Prostate gland (tissue), 2 donors: Measurements from ENCODE around the gene TPPP3. TPM values are rescaled to one million over a fixed set of nuclear protein-coding genes. Genes with fewer than 3 reads are reported as not detected.

Source experiments
- DNase-seq: peaks from one replicate; pipeline ENCODE4 v3.0.0-alpha.2; 2019; ENCODE audit warnings: low spot score
- H3K27ac ChIP-seq, 2 donors: fragments of 200-600 bp; sonication (generic); 2 replicates each; pipeline ENCODE4 v1.5.1; 2017 to 2019
- H3K27me3 ChIP-seq: fragments of 200-600 bp; sonication (generic); replicated peaks from 2 replicates; pipeline ENCODE4 v1.5.1; 2019; ENCODE audit not compliant: insufficient read depth
- H3K36me3 ChIP-seq, 2 donors: fragments of 200-600 bp; sonication (generic); 1 replicate in 1 of 2; 2 replicates in 1 of 2; pipeline versions ENCODE4 v1.5.1 to v1.8.1; 2017 to 2019
- H3K4me1 ChIP-seq: fragments of 200-600 bp; sonication (generic); replicated peaks from 2 replicates; pipeline ENCODE4 v1.5.1; 2019
- H3K4me3 ChIP-seq, 2 donors: fragments of 200-600 bp; sonication (generic); 2 replicates each; pipeline ENCODE4 v1.5.1; 2017 to 2019
- H3K9me3 ChIP-seq: fragments of 200-600 bp; sonication (generic); 2 replicates; pipeline ENCODE4 v1.5.1; 2017
- CTCF ChIP-seq, 4 experiments: fragments of 200-600 bp in 2 of 4; fragments of 450-650 bp in 2 of 4; sonication (generic) in 2 of 4; IDR thresholded peaks; 1 replicate in 3 of 4; 2 replicates in 1 of 4; pipeline ENCODE4 v1.5.1; 2016 to 2019; ENCODE audit warnings: antibody characterized with exemption in 4 of 4, mild to moderate bottlenecking in 2 of 4, moderate library complexity in 2 of 4
- POLR2A ChIP-seq: fragments of 450-650 bp; IDR thresholded peaks from one replicate; pipeline ENCODE4 v1.6.1; 2016; ENCODE audit warnings: antibody characterized with exemption, mild to moderate bottlenecking
- POLR2AphosphoS5 ChIP-seq: sonication (generic); formaldehyde crosslinking; IDR thresholded peaks from one replicate; pipeline ENCODE4 v1.6.1; 2017; ENCODE audit warnings: antibody characterized with exemption
- WGBS: methylation state at CpG from one replicate; pipeline ENCODE4 v1.1.5; 2018; 5-methylcytosine and 5-hydroxymethylcytosine counted together
- intact Hi-C: fragments of 100-400 bp; cut with DNase I; formaldehyde crosslinking; loops from one replicate; pipeline ENCODE4 v1.14.2; 2022
- total RNA-seq, 2 donors: library from RNA; depleted of rRNA; stranded (reverse); fragments of >200 nt; gene quantifications; one replicate each; pipeline ENCODE4 v1.1.0, GENCODE V29; 2016

TPPP3 gene
- total RNA-seq, 2 donors from 2014 or later = 3.4 to 10.0 TPM

- DNase-seq = no peak
- WGBS = 67% methylated on average over 15 of the region's 19 CpGs
- TF ChIP-seq POLR2A = no peak
- TF ChIP-seq CTCF (IDR thresholded peaks at IDR 0.05) = no peak
- TF ChIP-seq POLR2AphosphoS5 = no peak
- Histone ChIP-seq H3K4me1 (peaks cover 21% of the 10 kb centered on the region), H3K27ac (no peak overlapping the region), H3K27me3 (no peaks in the 10 kb centered on the region), H3K9me3 (no peaks in the 10 kb centered on the region), H3K4me3 (no peak overlapping the region), H3K36me3 (no peaks in the 10 kb centered on the region)
- intact Hi-C loops = loop anchor here (5.0 to 10.0 kb wide), 2 partner anchors 115 to 143 kb away; no protein-coding TSS in a partner anchor
Measured at GRCh38 chr16:67399749-67400704, 6.7 kb upstream of the TPPP3 start.

GRCh38 chr16:67399218-67399733, 6.0 kb upstream of the TPPP3 start:
- H3K4me3 ChIP-seq = no peak overlapping the region
- DNase-seq = no peak
- WGBS = 32% methylated on average over 33 of the region's 42 CpGs
- TF ChIP-seq POLR2A = no peak
- peak; percentile 14 for TF ChIP-seq POLR2AphosphoS5
- TF ChIP-seq CTCF (IDR thresholded peaks at IDR 0.05) = peak; percentile 65 to 85 (median 76)
- intact Hi-C loops = loop anchor here (5.0 to 10.0 kb wide), 2 partner anchors 114 to 142 kb away; no protein-coding TSS in a partner anchor
- H3K9me3 ChIP-seq = no peaks in the 10 kb centered on the region
- no peaks in the 10 kb centered on the region for H3K36me3 ChIP-seq
- peaks cover 17% of the 10 kb centered on the region for H3K4me1 ChIP-seq
- H3K27me3 ChIP-seq = no peaks in the 10 kb centered on the region
- H3K27ac ChIP-seq = no peak overlapping the region

- no peak for DNase-seq
- WGBS = 93% methylated on average over 19 of the region's 19 CpGs
- Histone ChIP-seq H3K27me3 (no peaks in the 10 kb centered on the region), H3K36me3 (no peaks in the 10 kb centered on the region), H3K4me1 (peaks cover 14% of the 10 kb centered on the region), H3K4me3 (no peak overlapping the region), H3K9me3 (no peaks in the 10 kb centered on the region), H3K27ac (no peak overlapping the region)
- TF ChIP-seq CTCF (IDR thresholded peaks at IDR 0.05) = no peak
- no peak for TF ChIP-seq POLR2AphosphoS5
- TF ChIP-seq POLR2A = no peak
- intact Hi-C loops = loop anchor here (5.0 to 10.0 kb wide), 2 partner anchors 114 to 141 kb away; no protein-coding TSS in a partner anchor
Measured at GRCh38 chr16:67398546-67399217, 5.4 kb upstream of the TPPP3 start.

GRCh38 chr16:67397812-67398545, 4.7 kb upstream of the TPPP3 start:
- peaks cover 14% of the 10 kb centered on the region for H3K4me1 ChIP-seq
- H3K9me3 ChIP-seq = no peaks in the 10 kb centered on the region
- no peak for DNase-seq
- WGBS = 54% methylated on average over 22 of the region's 22 CpGs
- H3K27ac ChIP-seq = no peak overlapping the region
- no peaks in the 10 kb centered on the region for H3K36me3 ChIP-seq
- no peaks in the 10 kb centered on the region for H3K27me3 ChIP-seq
- TF ChIP-seq POLR2A (no peak), CTCF (IDR thresholded peaks at IDR 0.05) (peak in 2 of 4 experiments; percentile 19 to 48)
- intact Hi-C loops = loop anchor here (5.0 to 10.0 kb wide), 2 partner anchors 113 to 141 kb away; no protein-coding TSS in a partner anchor
- no peak overlapping the region for H3K4me3 ChIP-seq
